Neutrophil (primary cell): ENCODE results near the gene FABP7.

Source experiments
- H3K27ac ChIP-seq: fragments of 200-600 bp; sonication (generic); 2 replicates; pipeline ENCODE4 v1.5.1; 2016; ENCODE audit warnings: mild to moderate bottlenecking, moderate library complexity
- H3K27me3 ChIP-seq: fragments of 200-600 bp; sonication (generic); 2 replicates; pipeline ENCODE4 v1.6.0; 2016; ENCODE audit warnings: mild to moderate bottlenecking
- H3K36me3 ChIP-seq: fragments of 200-600 bp; sonication (generic); 2 replicates; pipeline ENCODE4 v1.5.1; 2017
- H3K4me1 ChIP-seq, 2 experiments: fragments of 200-600 bp in 1 of 2; sonication (generic) in 1 of 2; 1 replicate in 1 of 2; 2 replicates in 1 of 2; pipeline versions ENCODE4 v1.5.1 to v1.6.1; 2013 to 2016; ENCODE audit warnings: low read depth in 1 of 2, low read length in 1 of 2, mild to moderate bottlenecking in 1 of 2, moderate library complexity in 1 of 2; ENCODE audit not compliant: control insufficient read depth in 1 of 2, insufficient read depth in 1 of 2
- H3K4me3 ChIP-seq, 2 experiments: fragments of 200-600 bp in 1 of 2; sonication (generic) in 1 of 2; 1 replicate in 1 of 2; 2 replicates in 1 of 2; pipeline ENCODE4 v1.5.1; 2013 to 2016; ENCODE audit warnings: low read depth in 1 of 2, low read length in 1 of 2, mild to moderate bottlenecking in 1 of 2, moderate library complexity in 1 of 2
- H3K9me3 ChIP-seq: fragments of 200-600 bp; sonication (generic); 2 replicates; pipeline ENCODE4 v1.5.1; 2016
- TF ChIP-seq, protein P1 (sequence below): fragments of 200-600 bp; sonication (generic); IDR thresholded peaks from 2 replicates; pipeline ENCODE4 v1.5.1; 2016; ENCODE audit warnings: antibody characterized with exemption

Gene FABP7

DNA sequence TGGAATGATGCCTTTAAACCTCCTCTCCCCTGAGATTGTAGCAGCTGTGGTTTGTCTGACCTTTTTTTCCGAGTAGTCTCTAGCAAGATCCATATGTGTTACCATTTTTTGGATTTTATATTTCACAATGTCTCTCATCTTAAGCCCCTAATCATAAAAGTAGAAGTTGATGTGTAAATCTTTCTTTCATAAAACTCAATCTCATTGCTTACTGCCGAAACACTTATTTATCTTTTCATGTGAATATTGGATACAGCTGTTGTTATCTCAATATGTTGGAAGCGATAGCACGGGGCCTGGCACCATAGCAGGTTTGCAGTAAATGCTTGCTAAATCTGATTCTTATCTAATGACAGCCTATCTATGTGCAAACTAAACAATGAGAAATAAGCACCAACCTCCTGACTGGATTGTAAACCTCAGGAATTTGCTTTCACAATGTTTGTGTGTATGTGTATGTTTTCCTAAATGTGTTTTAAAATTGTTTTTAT, 23.7 kb downstream of the FABP7 start:
- Histone ChIP-seq H3K36me3 (peaks cover 21% of the 10 kb centered on the region), H3K27me3 (no peaks in the 10 kb centered on the region), H3K27ac (no peak overlapping the region), H3K9me3 (no peaks in the 10 kb centered on the region), H3K4me1 (peaks cover 0 to 3% of the 10 kb centered on the region in 2 experiments), H3K4me3 (no peak overlapping the region)
- TF ChIP-seq, protein P1, sequence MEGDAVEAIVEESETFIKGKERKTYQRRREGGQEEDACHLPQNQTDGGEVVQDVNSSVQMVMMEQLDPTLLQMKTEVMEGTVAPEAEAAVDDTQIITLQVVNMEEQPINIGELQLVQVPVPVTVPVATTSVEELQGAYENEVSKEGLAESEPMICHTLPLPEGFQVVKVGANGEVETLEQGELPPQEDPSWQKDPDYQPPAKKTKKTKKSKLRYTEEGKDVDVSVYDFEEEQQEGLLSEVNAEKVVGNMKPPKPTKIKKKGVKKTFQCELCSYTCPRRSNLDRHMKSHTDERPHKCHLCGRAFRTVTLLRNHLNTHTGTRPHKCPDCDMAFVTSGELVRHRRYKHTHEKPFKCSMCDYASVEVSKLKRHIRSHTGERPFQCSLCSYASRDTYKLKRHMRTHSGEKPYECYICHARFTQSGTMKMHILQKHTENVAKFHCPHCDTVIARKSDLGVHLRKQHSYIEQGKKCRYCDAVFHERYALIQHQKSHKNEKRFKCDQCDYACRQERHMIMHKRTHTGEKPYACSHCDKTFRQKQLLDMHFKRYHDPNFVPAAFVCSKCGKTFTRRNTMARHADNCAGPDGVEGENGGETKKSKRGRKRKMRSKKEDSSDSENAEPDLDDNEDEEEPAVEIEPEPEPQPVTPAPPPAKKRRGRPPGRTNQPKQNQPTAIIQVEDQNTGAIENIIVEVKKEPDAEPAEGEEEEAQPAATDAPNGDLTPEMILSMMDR = no peak

DNA sequence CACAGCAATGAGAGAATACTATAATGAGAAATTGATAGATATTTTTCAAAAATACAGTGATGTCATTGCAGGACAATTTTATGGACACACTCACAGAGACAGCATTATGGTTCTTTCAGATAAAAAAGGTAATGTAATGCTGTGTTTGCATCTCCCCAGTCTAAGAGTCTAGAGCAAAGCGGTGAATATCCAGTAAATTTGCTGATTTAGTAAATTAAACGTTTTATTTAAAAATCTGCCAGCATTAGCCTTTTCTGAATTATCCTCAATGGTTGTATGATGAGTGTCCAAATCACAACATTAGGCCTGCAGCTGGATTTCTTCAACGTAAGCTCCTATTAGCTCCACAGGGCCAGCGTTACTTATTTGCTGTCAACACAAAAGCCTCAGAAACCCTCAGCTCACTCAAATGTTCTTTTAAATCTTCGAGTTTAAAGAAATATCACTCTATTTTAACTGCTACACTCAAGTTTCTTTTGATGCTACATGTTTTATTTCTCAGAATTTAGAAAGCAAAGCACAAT, 25.5 kb downstream of the FABP7 start:
- TF ChIP-seq, protein P1 = no peak
- Histone ChIP-seq H3K4me3 (no peak overlapping the region), H3K27me3 (no peaks in the 10 kb centered on the region), H3K27ac (no peak overlapping the region), H3K9me3 (no peaks in the 10 kb centered on the region), H3K36me3 (peaks cover 15% of the 10 kb centered on the region), H3K4me1 (no peaks in the 10 kb centered on the region)

DNA sequence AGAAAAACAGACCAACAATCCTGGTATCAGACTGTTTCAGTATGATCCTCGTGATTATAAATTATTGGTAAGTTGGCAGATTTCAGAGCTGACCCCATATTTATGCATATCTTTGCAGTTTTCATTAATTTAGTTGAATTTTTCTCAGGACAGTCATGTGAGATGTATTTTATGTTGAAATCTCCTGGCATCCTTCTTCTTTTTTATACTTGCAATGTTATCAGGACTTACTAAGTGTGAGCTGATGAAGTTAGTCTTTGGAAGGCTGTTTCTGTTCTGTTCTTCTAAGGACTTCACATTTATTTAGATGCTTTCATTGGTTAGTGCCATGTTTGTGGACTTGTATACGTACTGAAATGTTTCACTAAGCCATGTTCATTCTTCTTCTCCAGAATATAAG, 26.8 kb downstream of the FABP7 start:
- no peaks in the 10 kb centered on the region for H3K9me3 ChIP-seq
- peaks cover 15% of the 10 kb centered on the region for H3K36me3 ChIP-seq
- no peaks in the 10 kb centered on the region for H3K27me3 ChIP-seq
- no peaks in the 10 kb centered on the region for H3K4me1 ChIP-seq
- no peak overlapping the region for H3K27ac ChIP-seq
- TF ChIP-seq, protein P1 = no peak
- H3K4me3 ChIP-seq = no peak overlapping the region

DNA sequence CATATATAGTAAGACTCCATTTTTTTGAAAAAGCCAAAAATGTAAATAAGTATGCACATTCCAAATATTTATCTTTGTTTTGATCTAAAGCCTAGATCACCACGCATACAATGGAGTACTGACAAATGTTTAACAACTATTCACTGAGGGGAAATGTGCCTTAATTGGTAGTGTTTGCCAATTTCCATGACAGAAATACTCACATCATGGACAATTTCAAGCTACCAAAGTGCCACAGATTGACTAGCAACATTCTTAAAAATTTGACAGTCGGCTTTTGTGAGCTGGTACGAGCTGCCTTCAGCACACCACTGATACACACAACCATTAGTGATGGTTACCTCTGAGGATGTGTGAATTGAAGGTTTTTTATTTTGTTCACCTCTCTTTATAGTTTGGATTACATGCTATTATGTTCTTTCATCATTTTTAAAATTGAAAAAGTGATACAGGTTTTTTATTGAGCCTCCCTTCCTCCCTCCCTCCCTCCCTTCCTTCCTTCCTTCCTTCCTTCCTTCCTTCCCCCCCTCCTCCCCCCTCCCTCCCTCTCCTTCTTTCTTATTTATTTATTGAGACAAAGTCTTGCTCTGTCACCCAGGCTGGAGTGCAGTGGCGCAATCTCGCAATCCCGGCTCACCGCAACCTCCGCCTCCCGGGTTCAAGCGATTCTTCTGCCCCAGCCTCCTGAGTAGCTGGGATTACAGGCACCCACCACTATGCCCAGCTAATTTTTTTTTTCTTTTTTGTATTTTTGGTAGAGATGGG, 28.8 kb downstream of the FABP7 start:
- Histone ChIP-seq H3K4me1 (no peaks in the 10 kb centered on the region), H3K36me3 (peaks cover 15% of the 10 kb centered on the region), H3K4me3 (no peak overlapping the region), H3K27ac (no peak overlapping the region), H3K27me3 (peaks cover 7% of the 10 kb centered on the region), H3K9me3 (no peaks in the 10 kb centered on the region)
- TF ChIP-seq, protein P1 = no peak

DNA sequence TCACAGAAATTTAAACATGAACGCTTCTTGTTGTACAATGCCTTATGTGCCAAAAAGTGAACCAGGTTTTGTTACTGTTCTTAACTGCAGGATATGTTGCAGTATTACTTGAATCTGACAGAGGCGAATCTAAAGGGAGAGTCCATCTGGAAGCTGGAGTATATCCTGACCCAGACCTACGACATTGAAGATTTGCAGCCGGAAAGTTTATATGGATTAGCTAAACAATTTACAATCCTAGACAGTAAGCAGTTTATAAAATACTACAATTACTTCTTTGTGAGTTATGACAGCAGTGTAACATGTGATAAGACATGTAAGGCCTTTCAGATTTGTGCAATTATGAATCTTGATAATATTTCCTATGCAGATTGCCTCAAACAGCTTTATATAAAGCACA, 29.5 kb downstream of the FABP7 start:
- Histone ChIP-seq H3K9me3 (no peaks in the 10 kb centered on the region), H3K4me3 (no peak overlapping the region), H3K27ac (no peak overlapping the region), H3K36me3 (peaks cover 15% of the 10 kb centered on the region), H3K4me1 (no peaks in the 10 kb centered on the region), H3K27me3 (peaks cover 7% of the 10 kb centered on the region)
- TF ChIP-seq, protein P1 = no peak
